Measurements from ENCODE around the gene TUBB6. TPM values are rescaled to one million over a fixed set of nuclear protein-coding genes. Genes with fewer than 3 reads are reported as not detected.

TUBB6 gene
- total RNA-seq, 1 experiment from 2014 or later, result 125 TPM

DNA sequence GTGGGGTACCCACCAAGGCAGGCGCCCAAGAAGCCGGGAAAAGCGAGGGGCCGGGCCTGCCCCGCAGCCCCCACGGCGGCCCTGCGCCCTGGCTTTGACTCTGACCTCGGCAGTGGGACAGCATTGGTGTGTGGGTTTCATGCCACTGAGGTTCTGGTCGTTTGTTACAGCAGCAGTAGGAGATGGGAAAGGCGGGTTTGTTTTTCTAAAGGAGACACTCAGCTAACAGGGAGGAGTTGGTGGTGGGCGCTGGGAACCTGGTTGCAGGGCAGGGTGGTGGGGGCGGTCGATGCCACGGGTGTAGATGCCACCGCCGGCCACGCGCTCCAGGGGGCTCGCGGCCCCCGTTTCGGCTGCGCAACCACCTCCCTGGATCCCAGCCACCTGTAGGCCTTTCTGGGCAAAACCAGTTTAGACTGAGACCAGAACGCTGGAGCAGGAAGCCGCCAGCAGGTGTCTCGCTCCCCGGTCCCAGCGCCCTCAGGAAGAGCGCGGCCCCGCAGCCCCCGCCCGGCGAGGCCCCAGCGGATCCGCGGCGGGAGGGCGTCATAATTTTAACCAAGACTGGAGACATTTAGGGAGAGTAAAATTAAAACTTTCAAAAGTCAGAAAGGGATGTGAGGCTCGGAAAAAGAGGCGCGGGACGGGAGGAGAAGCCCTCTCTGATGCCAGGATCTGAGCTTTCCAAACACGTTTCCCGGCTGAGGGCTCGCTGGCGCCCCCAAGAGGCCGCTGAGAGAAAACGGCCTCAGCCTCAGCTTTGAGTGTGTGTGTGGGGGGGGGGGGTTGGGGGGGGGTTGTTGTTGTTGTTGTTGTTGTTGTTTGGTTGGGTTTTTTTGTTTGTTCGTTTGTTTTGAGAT lies 36.4 kb upstream of the TUBB6 start:
- ATAC-seq, result peak; percentile 99
- in situ Hi-C loops (cut with HindIII; ENCODE audit: low pct_unique_long_range_greater_than_20kb, low sequenced_read_pairs), result no loop called here

GRCh38 chr18:12274793-12275192 lies 33.2 kb upstream of the TUBB6 start:
- intact Hi-C loops (cut with micrococcal nuclease; ENCODE audit: unreplicated experiment) (no loop called here), in situ Hi-C loops (cut with HindIII; ENCODE audit: low pct_unique_long_range_greater_than_20kb, low sequenced_read_pairs) (no loop called here)
- Histone ChIP-seq H3K4me1 (ENCODE audit: control insufficient read depth, insufficient read depth, low read length) (0 out of 2 replicates have a peak, but pooled peaks cover 2% of the 10 kb centered on the region), H3K36me3 (ENCODE audit: control insufficient read depth, insufficient read depth, low read length) (no peaks in the 10 kb centered on the region), H3K27me3 (ENCODE audit: control insufficient read depth, insufficient read depth, low read length) (no peaks in the 10 kb centered on the region), H3K4me3 (ENCODE audit: low read depth in 2 of 2, low read length in 2 of 2) (no peak overlapping the region), H3K9me3 (ENCODE audit: control insufficient read depth, insufficient read depth, low read depth, low read length) (no peaks in the 10 kb centered on the region), H3K27ac (ENCODE audit: low read length) (no peak overlapping the region)
- no peak for TF ChIP-seq SIN3A (IDR thresholded peaks at IDR 0.05; ENCODE audit: borderline replicate concordance, insufficient read depth, low read depth, low read length)
- no peak for TF ChIP-seq REST (IDR thresholded peaks at IDR 0.05; ENCODE audit: insufficient read depth in 1 of 2, low read depth in 2 of 2, low read length in 1 of 2)
- ChIA-PET POLR2A (no interaction called here), CTCF (no interaction called here)
- DNase-seq (ENCODE audit: low read depth, low spot score), result no peak
- no TSS peak for BruUV-seq (replicated peaks)
- ATAC-seq, result no peak

More for the DNA sequence above, 36.4 kb upstream of the TUBB6 start:
- CTCF ChIA-PET, result interaction anchor here (0.6 to 0.9 kb wide), 8 partner anchors 28 to 1397 kb away, joined by 3 to 8 read pairs (median 3); no protein-coding TSS in a partner anchor
- H3K27me3 ChIP-seq (ENCODE audit: control insufficient read depth, insufficient read depth, low read length), result no peaks in the 10 kb centered on the region
- H3K27ac ChIP-seq (ENCODE audit: low read length), result peak overlapping the region; percentile 81
- intact Hi-C loops (cut with micrococcal nuclease; ENCODE audit: unreplicated experiment), result no loop called here
- TF ChIP-seq REST (IDR thresholded peaks at IDR 0.05; ENCODE audit: insufficient read depth in 1 of 2, low read depth in 2 of 2, low read length in 1 of 2), result no peak
- TF ChIP-seq, protein P1, sequence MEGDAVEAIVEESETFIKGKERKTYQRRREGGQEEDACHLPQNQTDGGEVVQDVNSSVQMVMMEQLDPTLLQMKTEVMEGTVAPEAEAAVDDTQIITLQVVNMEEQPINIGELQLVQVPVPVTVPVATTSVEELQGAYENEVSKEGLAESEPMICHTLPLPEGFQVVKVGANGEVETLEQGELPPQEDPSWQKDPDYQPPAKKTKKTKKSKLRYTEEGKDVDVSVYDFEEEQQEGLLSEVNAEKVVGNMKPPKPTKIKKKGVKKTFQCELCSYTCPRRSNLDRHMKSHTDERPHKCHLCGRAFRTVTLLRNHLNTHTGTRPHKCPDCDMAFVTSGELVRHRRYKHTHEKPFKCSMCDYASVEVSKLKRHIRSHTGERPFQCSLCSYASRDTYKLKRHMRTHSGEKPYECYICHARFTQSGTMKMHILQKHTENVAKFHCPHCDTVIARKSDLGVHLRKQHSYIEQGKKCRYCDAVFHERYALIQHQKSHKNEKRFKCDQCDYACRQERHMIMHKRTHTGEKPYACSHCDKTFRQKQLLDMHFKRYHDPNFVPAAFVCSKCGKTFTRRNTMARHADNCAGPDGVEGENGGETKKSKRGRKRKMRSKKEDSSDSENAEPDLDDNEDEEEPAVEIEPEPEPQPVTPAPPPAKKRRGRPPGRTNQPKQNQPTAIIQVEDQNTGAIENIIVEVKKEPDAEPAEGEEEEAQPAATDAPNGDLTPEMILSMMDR (IDR thresholded peaks at IDR 0.05), result peak; percentile 95
- peak; percentile 51 for DNase-seq (ENCODE audit: low read depth, low spot score)
- BruUV-seq (replicated peaks), result no TSS peak
- peak overlapping the region; percentile 47 to 50 for H3K4me3 ChIP-seq (ENCODE audit: low read depth in 2 of 2, low read length in 2 of 2)
- H3K4me1 ChIP-seq (ENCODE audit: control insufficient read depth, insufficient read depth, low read length), result 0 out of 2 replicates have a peak, but pooled peaks cover 2% of the 10 kb centered on the region
- H3K9me3 ChIP-seq (ENCODE audit: control insufficient read depth, insufficient read depth, low read depth, low read length), result no peaks in the 10 kb centered on the region
- no peaks in the 10 kb centered on the region for H3K36me3 ChIP-seq (ENCODE audit: control insufficient read depth, insufficient read depth, low read length)
- POLR2A ChIA-PET, result interaction anchor here (0.5 to 0.6 kb wide), 4 partner anchors 9 to 106 kb away, joined by 3 to 9 read pairs (median 3); partner anchors contain the start of gene AFG3L2

Measured in Panc1 (cell line).